ENCODE results near the gene GPATCH3. TPM values are rescaled to one million over a fixed set of nuclear protein-coding genes. Genes with fewer than 3 reads are reported as not detected.

The GPATCH3 gene
- total and polyA plus RNA-seq, 2 of the 8 experiments (the other 6 are each of a cell fraction or from before 2014, with no cell fraction given) = 7.9 to 17.4 TPM

- TF ChIP-seq CHD2 (IDR thresholded peaks at IDR 0.05; ENCODE audit: low read length) (no peak), CBX8 (IDR thresholded peaks at IDR 0.05; ENCODE audit: borderline replicate concordance, low read depth, low read length) (no peak)
Measured at GRCh38 chr1:26890467-26890796, 9.8 kb downstream of the GPATCH3 start (continued).

All from H1 (cell line).